ENCODE results near the gene TRIM17. TPM values are rescaled to one million over a fixed set of nuclear protein-coding genes. Genes with fewer than 3 reads are reported as not detected.

Gene TRIM17
- total RNA-seq, 4 donors from 2014 or later = not detected

DNA sequence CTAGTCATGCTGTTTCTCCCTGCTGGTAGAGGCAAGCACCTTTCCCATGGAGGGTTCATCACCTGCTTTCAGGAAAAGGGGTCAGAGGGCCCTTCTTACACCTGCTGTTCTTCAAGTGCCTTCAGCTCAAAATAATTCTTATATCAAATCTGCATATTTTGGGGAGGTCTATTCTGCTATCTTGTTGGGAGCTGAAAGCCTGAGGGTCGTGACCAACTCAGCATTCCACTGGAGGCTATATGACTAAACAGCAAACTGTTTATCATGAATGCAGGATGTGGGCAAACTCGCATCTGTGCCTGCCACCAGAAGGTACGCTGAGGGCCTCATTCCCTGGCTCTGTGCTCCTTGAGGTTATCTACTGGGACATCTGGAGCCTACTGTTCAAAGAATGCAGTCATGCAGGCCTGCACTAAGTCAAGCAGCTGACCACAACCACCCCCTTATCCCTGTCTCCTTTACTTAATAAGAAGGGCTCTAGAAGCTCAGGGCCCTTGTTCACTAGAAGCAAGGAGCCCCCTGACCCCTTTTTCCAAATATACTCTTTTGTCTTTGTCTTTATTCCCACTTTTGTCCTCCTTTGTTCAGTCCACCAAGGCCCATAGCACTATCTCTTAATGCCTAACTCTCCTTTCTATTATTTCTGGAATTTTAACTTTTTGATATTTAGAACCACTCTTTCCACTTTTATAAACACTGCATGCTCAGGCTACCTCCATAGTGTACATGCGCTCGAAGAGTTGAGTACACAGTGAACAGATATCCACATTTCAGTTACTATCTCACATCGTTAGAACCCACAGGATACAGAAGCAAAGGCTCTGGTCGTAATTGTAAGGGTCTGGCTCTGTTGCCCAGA, 4.5 kb upstream of the TRIM17 start:
- 92 to 100% methylated on average over 3 to 7 of the region's 7 CpGs for WGBS, 2 donors (ENCODE audit: low coverage in 1 of 2)

DNA sequence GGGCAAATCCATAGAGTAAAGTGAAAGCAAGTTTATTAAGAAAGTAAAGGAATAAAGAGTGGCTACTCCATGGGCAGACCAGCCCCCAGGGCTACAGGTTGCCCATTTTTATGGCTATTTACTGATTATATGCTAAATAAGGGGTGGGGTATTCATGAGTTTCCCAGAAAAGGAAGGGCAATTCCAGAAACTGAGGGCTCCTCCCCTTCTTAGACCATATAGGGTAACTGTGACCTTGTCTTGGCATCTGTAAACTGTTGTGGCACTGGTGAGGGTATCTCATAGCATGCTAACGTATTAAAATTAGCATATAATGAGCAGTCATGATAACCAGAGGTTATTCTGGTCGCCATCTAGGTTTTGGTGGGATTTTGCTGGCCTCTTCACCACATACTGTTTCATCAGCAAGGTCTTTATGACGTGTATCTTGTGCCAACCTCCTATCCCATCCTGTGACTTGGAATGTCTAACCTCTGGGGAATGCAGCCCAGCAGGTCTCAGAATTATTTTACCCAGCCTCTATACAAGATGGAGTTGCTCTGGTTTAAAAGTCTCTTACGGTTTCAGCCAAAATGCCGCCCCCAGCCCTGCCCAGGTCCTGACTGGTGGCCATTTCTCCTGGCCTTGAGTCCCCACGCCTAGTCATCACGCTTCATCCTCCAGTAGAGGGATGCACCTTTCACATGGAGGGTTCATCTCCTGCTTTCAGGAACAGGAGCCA, 982 bp upstream of the TRIM17 start:
- WGBS, 2 donors (ENCODE audit: low coverage in 1 of 2) = 80 to 91% methylated on average over 1 to 7 of the region's 7 CpGs
- Histone ChIP-seq H3K4me1 (peaks cover 10 to 18% (median 11%) of the 10 kb centered on the region in 4 donors), H3K36me3 (no peaks in the 10 kb centered on the region), H3K27ac (no peak overlapping the region), H3K27me3 (peaks cover 38% of the 10 kb centered on the region), H3K4me3 (no peak overlapping the region), H3K9me3 (no peaks in the 10 kb centered on the region)
- TF ChIP-seq POLR2A (IDR thresholded peaks at IDR 0.05) (no peak), EP300 (IDR thresholded peaks at IDR 0.05; ENCODE audit: low read depth) (no peak), POLR2AphosphoS5 (IDR thresholded peaks at IDR 0.05) (no peak)
- TF ChIP-seq, protein P1, sequence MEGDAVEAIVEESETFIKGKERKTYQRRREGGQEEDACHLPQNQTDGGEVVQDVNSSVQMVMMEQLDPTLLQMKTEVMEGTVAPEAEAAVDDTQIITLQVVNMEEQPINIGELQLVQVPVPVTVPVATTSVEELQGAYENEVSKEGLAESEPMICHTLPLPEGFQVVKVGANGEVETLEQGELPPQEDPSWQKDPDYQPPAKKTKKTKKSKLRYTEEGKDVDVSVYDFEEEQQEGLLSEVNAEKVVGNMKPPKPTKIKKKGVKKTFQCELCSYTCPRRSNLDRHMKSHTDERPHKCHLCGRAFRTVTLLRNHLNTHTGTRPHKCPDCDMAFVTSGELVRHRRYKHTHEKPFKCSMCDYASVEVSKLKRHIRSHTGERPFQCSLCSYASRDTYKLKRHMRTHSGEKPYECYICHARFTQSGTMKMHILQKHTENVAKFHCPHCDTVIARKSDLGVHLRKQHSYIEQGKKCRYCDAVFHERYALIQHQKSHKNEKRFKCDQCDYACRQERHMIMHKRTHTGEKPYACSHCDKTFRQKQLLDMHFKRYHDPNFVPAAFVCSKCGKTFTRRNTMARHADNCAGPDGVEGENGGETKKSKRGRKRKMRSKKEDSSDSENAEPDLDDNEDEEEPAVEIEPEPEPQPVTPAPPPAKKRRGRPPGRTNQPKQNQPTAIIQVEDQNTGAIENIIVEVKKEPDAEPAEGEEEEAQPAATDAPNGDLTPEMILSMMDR (IDR thresholded peaks at IDR 0.05) = no peak
- no peak for DNase-seq
- intact Hi-C loops (cut with DNase I; ENCODE audit: low total_unique reads) = no loop called here
- in situ Hi-C loops (cut with MboI; ENCODE audit: low pct_ligation_motif_present in 1 of 4, low pct_unique_long_range_greater_than_20kb in 1 of 4, low sequenced_read_pairs in 3 of 4) = no loop called here

More for the DNA sequence above, 4.5 kb upstream of the TRIM17 start:
- Histone ChIP-seq H3K9me3 (no peaks in the 10 kb centered on the region), H3K4me3 (no peak overlapping the region), H3K4me1 (peaks cover 5 to 13% (median 8%) of the 10 kb centered on the region in 4 donors), H3K27ac (no peak overlapping the region), H3K27me3 (peaks cover 21% of the 10 kb centered on the region), H3K36me3 (no peaks in the 10 kb centered on the region)
- in situ Hi-C loops (cut with MboI; ENCODE audit: low pct_ligation_motif_present in 1 of 4, low pct_unique_long_range_greater_than_20kb in 1 of 4, low sequenced_read_pairs in 3 of 4) = no loop called here
- intact Hi-C loops (cut with DNase I; ENCODE audit: low total_unique reads) = no loop called here
- DNase-seq = no peak
- TF ChIP-seq EP300 (IDR thresholded peaks at IDR 0.05; ENCODE audit: low read depth) (no peak), POLR2AphosphoS5 (IDR thresholded peaks at IDR 0.05) (no peak), POLR2A (IDR thresholded peaks at IDR 0.05) (no peak)
- TF ChIP-seq, protein P1 (IDR thresholded peaks at IDR 0.05) = no peak

DNA sequence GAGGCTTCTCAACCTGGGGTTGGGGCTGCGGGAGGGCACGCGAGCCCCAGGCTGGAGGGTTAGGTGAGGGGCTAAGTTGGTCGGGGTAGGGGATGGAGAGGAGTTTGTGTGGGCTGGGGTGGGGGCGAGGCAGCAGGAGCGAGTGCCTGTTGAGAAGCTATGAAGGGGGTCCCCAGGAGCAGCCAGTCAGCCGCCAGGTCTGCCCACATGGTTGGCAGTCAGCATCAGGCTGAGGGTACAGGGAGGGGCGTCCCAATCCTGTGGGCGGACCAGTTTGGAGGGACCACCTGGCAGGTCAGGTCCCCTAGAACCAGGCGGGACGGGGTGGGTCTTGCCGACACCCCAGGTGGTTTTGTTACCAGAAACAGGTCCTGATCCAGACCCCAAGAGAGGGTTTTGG, 400 bp upstream of the TRIM17 start:
- TF ChIP-seq POLR2AphosphoS5 (IDR thresholded peaks at IDR 0.05) (no peak), EP300 (IDR thresholded peaks at IDR 0.05; ENCODE audit: low read depth) (no peak), POLR2A (IDR thresholded peaks at IDR 0.05) (no peak)
- TF ChIP-seq, protein P1 (IDR thresholded peaks at IDR 0.05) = no peak
- Histone ChIP-seq H3K4me3 (no peak overlapping the region), H3K36me3 (no peaks in the 10 kb centered on the region), H3K4me1 (peaks cover 10 to 18% (median 11%) of the 10 kb centered on the region in 4 donors), H3K9me3 (no peaks in the 10 kb centered on the region), H3K27me3 (peaks cover 38% of the 10 kb centered on the region), H3K27ac (no peak overlapping the region)
- WGBS, 2 donors (ENCODE audit: low coverage in 1 of 2) = 29% methylated on average over 11 of the region's 12 CpGs; no CpG with 5 or more reads in 1 of the 2 donors
- intact Hi-C loops (cut with DNase I; ENCODE audit: low total_unique reads) (no loop called here), in situ Hi-C loops (cut with MboI; ENCODE audit: low pct_ligation_motif_present in 1 of 4, low pct_unique_long_range_greater_than_20kb in 1 of 4, low sequenced_read_pairs in 3 of 4) (no loop called here)
- no peak for DNase-seq

DNA sequence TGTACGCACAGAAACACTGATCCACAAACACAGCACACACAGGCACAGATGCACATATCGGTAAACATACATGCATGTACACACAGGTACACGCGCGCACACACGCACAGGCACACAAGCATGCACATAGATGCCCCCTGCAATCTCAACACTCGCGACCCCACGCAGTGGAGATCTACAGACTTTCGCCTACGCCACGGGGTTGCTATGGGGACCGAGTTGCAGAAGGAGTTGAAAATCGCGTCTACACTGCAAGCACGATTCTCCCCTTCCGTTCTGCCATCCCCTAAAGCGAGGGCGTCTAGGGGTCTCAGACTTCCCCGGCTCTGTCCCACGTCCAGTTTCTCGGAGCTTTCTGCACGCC, 826 bp downstream of the TRIM17 start:
- peak overlapping the region in 2 of 4 donors; percentile 20 to 43 for H3K4me3 ChIP-seq
- no peak for DNase-seq
- no peak overlapping the region for H3K27ac ChIP-seq
- H3K36me3 ChIP-seq = no peaks in the 10 kb centered on the region
- H3K4me1 ChIP-seq = peaks cover 10 to 18% (median 11%) of the 10 kb centered on the region in 4 donors
- in situ Hi-C loops (cut with MboI; ENCODE audit: low pct_ligation_motif_present in 1 of 4, low pct_unique_long_range_greater_than_20kb in 1 of 4, low sequenced_read_pairs in 3 of 4) = no loop called here
- no peaks in the 10 kb centered on the region for H3K9me3 ChIP-seq
- intact Hi-C loops (cut with DNase I; ENCODE audit: low total_unique reads) = no loop called here
- WGBS, 2 donors (ENCODE audit: low coverage in 1 of 2) = 38% methylated on average over 23 of the region's 23 CpGs; no CpG with 5 or more reads in 1 of the 2 donors
- TF ChIP-seq EP300 (IDR thresholded peaks at IDR 0.05; ENCODE audit: low read depth) = no peak
- TF ChIP-seq, protein P1 (IDR thresholded peaks at IDR 0.05) = no peak
- TF ChIP-seq POLR2A (IDR thresholded peaks at IDR 0.05) = no peak
- TF ChIP-seq POLR2AphosphoS5 (IDR thresholded peaks at IDR 0.05) = no peak
- peaks cover 38% of the 10 kb centered on the region for H3K27me3 ChIP-seq
